Effector memory CD4-positive, alpha-beta T cell (primary cell): ENCODE results near the gene CNOT10.

Source experiments
- DNase-seq, 3 donors: peaks; one replicate each; pipeline ENCODE4 v3.0.0-alpha.2; 2020
- H3K27ac ChIP-seq: 2 replicates; pipeline ENCODE4 v1.7.0; 2013; ENCODE audit warnings: mild to moderate bottlenecking, low read length, moderate library complexity; ENCODE audit not compliant: insufficient read depth, poor library complexity, severe bottlenecking
- H3K27me3 ChIP-seq: replicated peaks from 2 replicates; pipeline ENCODE4 v1.7.0; 2013; ENCODE audit warnings: mild to moderate bottlenecking, low read length; ENCODE audit not compliant: insufficient read depth, control insufficient read depth, poor library complexity, severe bottlenecking
- H3K36me3 ChIP-seq: 2 replicates; pipeline ENCODE4 v1.7.0; 2013; ENCODE audit warnings: mild to moderate bottlenecking, low read length, moderate library complexity; ENCODE audit not compliant: control insufficient read depth, insufficient read depth
- H3K4me1 ChIP-seq: 2 replicates; pipeline ENCODE4 v1.7.0; 2013; ENCODE audit warnings: low read length, mild to moderate bottlenecking; ENCODE audit not compliant: control insufficient read depth, insufficient read depth, poor library complexity, severe bottlenecking
- H3K4me3 ChIP-seq: 2 replicates; pipeline ENCODE4 v1.7.0; 2013; ENCODE audit warnings: low read length, low read depth, mild to moderate bottlenecking; ENCODE audit not compliant: insufficient read depth, poor library complexity, severe bottlenecking
- H3K9me3 ChIP-seq: 2 replicates; pipeline ENCODE4 v1.7.0; 2013; ENCODE audit warnings: mild to moderate bottlenecking, low read length, moderate library complexity; ENCODE audit not compliant: control insufficient read depth

Gene CNOT10

DNA sequence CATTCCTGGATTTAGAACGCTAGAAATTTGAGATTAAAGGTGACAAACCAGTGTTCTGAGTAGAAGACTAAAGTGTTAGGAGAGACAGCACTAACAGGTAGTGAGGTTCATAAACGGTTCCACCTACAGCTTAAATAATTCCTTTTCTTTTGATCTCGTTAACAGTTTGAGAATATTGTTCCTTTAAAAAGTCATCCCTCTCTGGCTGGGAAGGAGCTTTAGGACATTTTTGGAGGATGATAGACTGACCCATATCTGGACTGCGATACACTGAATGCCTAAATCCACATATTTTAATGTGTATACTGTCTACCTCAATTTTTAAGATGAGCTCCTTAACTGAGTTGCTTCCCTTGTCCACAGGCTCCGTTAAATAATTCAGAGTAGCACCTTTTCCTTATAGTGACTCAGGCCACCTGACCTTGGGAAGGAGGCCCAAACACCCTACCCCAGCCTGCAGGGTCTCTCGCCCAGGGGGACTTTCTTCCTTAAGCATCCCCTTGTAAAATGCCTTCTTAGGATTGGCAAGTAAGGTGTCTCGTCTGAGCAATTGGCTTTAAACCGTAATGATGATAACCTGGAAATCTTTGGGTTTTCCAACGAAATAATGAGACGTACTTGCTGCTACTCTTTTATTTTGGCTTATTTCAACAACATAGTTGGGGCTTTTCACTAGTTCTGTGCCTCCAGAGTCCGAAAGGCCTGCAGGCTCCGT is 136.1 kb downstream of the CNOT10 start:
- Histone ChIP-seq H3K36me3 (no peaks in the 10 kb centered on the region), H3K4me1 (peaks cover 8% of the 10 kb centered on the region), H3K4me3 (no peak overlapping the region), H3K9me3 (no peaks in the 10 kb centered on the region), H3K27ac (no peak overlapping the region), H3K27me3 (peaks cover 8% of the 10 kb centered on the region)
- no peak for DNase-seq

- Histone ChIP-seq H3K36me3 (no peaks in the 10 kb centered on the region), H3K27ac (no peak overlapping the region), H3K4me1 (peaks cover 8% of the 10 kb centered on the region), H3K27me3 (peaks cover 8% of the 10 kb centered on the region), H3K4me3 (no peak overlapping the region), H3K9me3 (no peaks in the 10 kb centered on the region)
- no peak for DNase-seq
These were observed 136.8 kb downstream of the CNOT10 start for GRCh38 chr3:32821686-32822296.

DNA sequence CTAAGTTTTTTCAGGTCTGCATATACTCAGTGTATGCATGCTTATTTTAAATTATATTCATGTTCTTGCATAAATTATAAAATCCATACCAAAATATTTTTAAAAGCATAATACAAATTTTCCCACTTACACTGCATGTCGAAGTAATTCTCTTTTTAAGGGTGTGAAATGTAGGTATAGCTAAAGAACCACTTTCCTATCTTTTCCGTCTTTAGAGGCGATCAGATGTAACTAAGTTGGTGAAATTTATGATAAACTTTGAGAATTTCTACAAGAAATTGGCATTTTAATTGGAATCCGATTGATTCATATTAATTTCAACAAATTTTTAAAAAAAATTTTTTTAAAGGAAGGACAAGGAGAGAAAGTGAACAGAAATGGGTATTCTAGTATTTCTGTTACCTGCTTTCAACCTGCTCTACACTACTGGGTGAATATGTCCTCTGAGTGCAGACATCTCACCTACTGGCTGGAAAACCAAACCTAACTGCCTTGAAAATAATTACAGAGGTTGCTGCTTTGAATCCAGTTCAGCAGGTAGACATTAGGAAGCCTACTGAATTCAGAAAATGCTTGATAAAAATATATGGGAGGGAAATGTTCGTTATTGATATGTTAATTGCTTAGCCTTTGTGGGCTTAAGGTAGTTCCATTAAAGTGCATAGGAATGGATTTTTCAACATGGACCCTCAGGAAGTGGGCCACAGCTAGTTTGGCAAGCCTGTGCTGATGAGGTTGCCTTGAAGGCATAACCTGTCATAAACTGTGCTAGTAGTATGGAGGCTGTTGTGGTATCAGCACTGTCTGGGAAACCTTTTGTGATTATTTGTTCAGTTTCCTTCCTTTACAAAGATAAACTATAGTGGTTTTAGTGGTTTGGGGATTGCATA is 137.9 kb downstream of the CNOT10 start:
- no peaks in the 10 kb centered on the region for H3K9me3 ChIP-seq
- H3K27ac ChIP-seq, result no peak overlapping the region
- no peaks in the 10 kb centered on the region for H3K36me3 ChIP-seq
- no peak overlapping the region for H3K4me3 ChIP-seq
- peaks cover 2% of the 10 kb centered on the region for H3K27me3 ChIP-seq
- DNase-seq, result no peak
- peaks cover 2% of the 10 kb centered on the region for H3K4me1 ChIP-seq
